CD8-positive, alpha-beta memory T cell (primary cell): ENCODE measurements around the gene COLEC11. TPM values are rescaled to one million over a fixed set of nuclear protein-coding genes. Genes with fewer than 3 reads are reported as not detected.

Source experiments
- CTCF ChIA-PET: fragments of 350-600 bp; sonication (Branson Sonifier 250); formaldehyde crosslinking; loops from one replicate; lab custom pipeline; 2021; ENCODE audit warnings: antibody characterized with exemption; lab: Charles Lee
- POLR2A ChIA-PET: fragments of 350-600 bp; sonication (Branson Sonifier 250); formaldehyde crosslinking; loops from one replicate; lab custom pipeline; 2021; ENCODE audit warnings: antibody characterized with exemption; lab: Charles Lee
- DNase-seq, 5 donors: peaks; one replicate each; pipeline versions ENCODE4 v3.0.0 to v3.0.0-alpha.2; 2020 to 2022; ENCODE audit warnings: mixed read lengths in 1 of 5
- H3K27ac ChIP-seq: one replicate; pipeline ENCODE4 v1.7.0; 2013; ENCODE audit warnings: low read depth, mild to moderate bottlenecking, low read length, moderate library complexity
- H3K27me3 ChIP-seq: 2 replicates; pipeline ENCODE4 v1.7.0; 2013; ENCODE audit warnings: low read length, mild to moderate bottlenecking; ENCODE audit not compliant: insufficient read depth, poor library complexity, severe bottlenecking
- H3K36me3 ChIP-seq: 2 replicates; pipeline ENCODE4 v1.7.0; 2013; ENCODE audit warnings: mild to moderate bottlenecking, low read length, moderate library complexity; ENCODE audit not compliant: insufficient read depth
- H3K4me1 ChIP-seq: 2 replicates; pipeline ENCODE4 v1.7.0; 2013; ENCODE audit warnings: mild to moderate bottlenecking, low read length, moderate library complexity; ENCODE audit not compliant: insufficient read depth
- H3K4me3 ChIP-seq: 2 replicates; pipeline ENCODE4 v1.7.0; 2013; ENCODE audit warnings: mild to moderate bottlenecking, low read length
- H3K9me3 ChIP-seq: 2 replicates; pipeline ENCODE4 v1.7.0; 2013; ENCODE audit warnings: mild to moderate bottlenecking, low read length
- H3K27ac Mint-ChIP-seq, 8 donors: one replicate each; pipeline ENCODE4 v1.8.0; 2020 to 2021; ENCODE audit warnings: mixed read lengths in 8 of 8, mild to moderate bottlenecking in 6 of 8, inconsistent platforms in 3 of 8, moderate library complexity in 3 of 8
- H3K27me3 Mint-ChIP-seq, 2 donors: one replicate each; pipeline ENCODE4 v1.8.0; 2020 to 2021; ENCODE audit warnings: mixed read lengths in 2 of 2, mild to moderate bottlenecking in 1 of 2, moderate library complexity in 1 of 2
- H3K36me3 Mint-ChIP-seq, 3 donors: one replicate each; pipeline ENCODE4 v1.8.0; 2020 to 2021; ENCODE audit warnings: mixed read lengths in 3 of 3, inconsistent platforms in 1 of 3, mild to moderate bottlenecking in 1 of 3
- H3K4me1 Mint-ChIP-seq, 3 donors: one replicate each; pipeline ENCODE4 v1.8.0; 2020 to 2021; ENCODE audit warnings: mixed read lengths in 3 of 3, inconsistent platforms in 1 of 3, mild to moderate bottlenecking in 1 of 3
- H3K4me3 Mint-ChIP-seq, 7 donors: one replicate each; pipeline ENCODE4 v1.8.0; 2020 to 2021; ENCODE audit warnings: mixed read lengths in 7 of 7, mild to moderate bottlenecking in 6 of 7, moderate library complexity in 4 of 7, inconsistent platforms in 2 of 7
- H3K9me3 Mint-ChIP-seq, 5 donors: one replicate each; pipeline ENCODE4 v1.8.0; 2020 to 2022; ENCODE audit warnings: mixed read lengths in 5 of 5, mild to moderate bottlenecking in 3 of 5, moderate library complexity in 2 of 5, inconsistent platforms in 1 of 5
- polyA plus RNA-seq: library from polyadenylated mRNA; unstranded; fragments of 300-500 nt; fragmentation: Illumina TruSeq; gene quantifications from one replicate; pipeline ENCODE4 v1.2.3, GENCODE V29; 2021
- total RNA-seq, 2 experiments: library from RNA; stranded (reverse); gene quantifications; one replicate each; pipeline ENCODE4 v1.2.3, GENCODE V29; 2021

Gene COLEC11
- total and polyA plus RNA-seq, 3 experiments from 2014 or later, result 0.24 to 0.29 TPM; not detected in 1

DNA sequence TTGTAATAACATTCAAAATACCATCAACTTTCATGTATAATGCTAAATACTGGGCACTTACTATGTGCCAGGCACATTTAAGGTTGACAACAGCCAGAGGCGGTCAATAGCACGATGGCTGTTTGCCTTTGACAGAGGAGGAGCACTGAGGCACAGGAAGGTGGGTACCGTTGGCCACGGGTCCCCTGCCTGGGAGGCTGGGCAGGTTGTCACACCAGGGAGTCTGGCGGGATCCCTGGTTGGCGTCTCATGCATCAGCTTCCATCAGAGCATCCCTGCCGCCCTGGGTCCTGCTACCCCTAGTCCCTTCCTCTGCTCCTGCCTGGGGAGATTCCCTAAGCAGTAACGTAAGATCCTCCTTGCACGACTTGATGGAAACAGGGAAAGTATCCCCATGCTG lies 82.5 kb downstream of the COLEC11 start:
- Histone ChIP-seq H3K4me1 (no peaks in the 10 kb centered on the region), H3K27ac (no peak overlapping the region), H3K36me3 (no peaks in the 10 kb centered on the region), H3K27me3 (no peaks in the 10 kb centered on the region), H3K9me3 (no peaks in the 10 kb centered on the region), H3K4me3 (no peak overlapping the region)
- Mint-ChIP-seq H3K4me1 (no peaks in the 10 kb centered on the region), H3K36me3 (no peaks in the 10 kb centered on the region), H3K27ac (no peak overlapping the region), H3K4me3 (no peak overlapping the region), H3K27me3 (peaks cover 2 to 4% of the 10 kb centered on the region in 2 donors), H3K9me3 (peaks cover 0 to 2% (median 0%) of the 10 kb centered on the region in 5 donors)
- DNase-seq, result no peak
- POLR2A ChIA-PET, result no interaction called here
- CTCF ChIA-PET, result no interaction called here

DNA sequence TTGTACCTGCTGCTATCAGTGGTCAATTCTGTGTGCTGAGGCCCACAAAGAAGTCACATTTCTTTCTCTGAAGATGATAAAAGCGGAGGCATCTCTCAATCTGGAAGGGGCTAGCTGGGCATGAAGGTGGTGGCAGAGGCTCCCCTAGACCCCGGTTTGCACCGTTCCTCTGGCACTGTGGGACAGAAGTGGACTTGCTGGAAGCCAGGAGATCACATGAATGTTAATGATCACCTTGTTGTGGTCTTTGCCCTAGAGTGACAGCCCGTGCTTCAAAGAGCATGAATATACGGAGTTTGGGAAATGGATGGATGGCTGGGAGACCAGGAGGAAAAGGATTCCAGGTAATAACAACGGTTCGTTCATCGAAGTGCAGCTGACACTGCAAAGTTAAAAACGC lies 83.3 kb downstream of the COLEC11 start:
- no peaks in the 10 kb centered on the region for H3K36me3 ChIP-seq
- Mint-ChIP-seq H3K27ac (no peak overlapping the region), H3K27me3 (peaks cover 2 to 4% of the 10 kb centered on the region in 2 donors), H3K9me3 (peaks cover 0 to 2% (median 0%) of the 10 kb centered on the region in 5 donors), H3K36me3 (no peaks in the 10 kb centered on the region), H3K4me3 (no peak overlapping the region), H3K4me1 (no peaks in the 10 kb centered on the region)
- H3K4me3 ChIP-seq, result no peak overlapping the region
- no peak overlapping the region for H3K27ac ChIP-seq
- H3K9me3 ChIP-seq, result no peaks in the 10 kb centered on the region
- H3K4me1 ChIP-seq, result no peaks in the 10 kb centered on the region
- no peak for DNase-seq
- ChIA-PET POLR2A (no interaction called here), CTCF (no interaction called here)
- no peaks in the 10 kb centered on the region for H3K27me3 ChIP-seq

DNA sequence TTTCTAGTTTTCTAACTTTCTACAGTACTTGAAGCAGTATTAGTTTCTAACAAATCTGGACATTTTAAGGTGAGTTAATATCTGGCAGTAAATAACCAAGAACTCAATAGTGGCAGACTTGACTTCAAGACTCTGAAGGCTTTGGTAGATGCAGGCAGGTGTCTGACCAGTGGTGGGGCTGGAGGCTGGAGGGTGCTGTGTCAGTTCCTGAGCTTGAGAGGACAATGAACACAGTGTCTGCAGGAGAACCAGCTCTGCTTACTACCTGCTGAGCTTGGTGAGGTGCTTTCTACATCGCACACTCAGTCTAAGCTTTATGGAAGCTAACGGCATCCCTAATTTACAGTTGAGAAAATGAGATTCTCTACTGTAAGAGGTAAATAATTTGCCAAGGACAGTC lies 84.3 kb downstream of the COLEC11 start:
- no peak overlapping the region for H3K4me3 Mint-ChIP-seq
- no peaks in the 10 kb centered on the region for H3K4me1 Mint-ChIP-seq
- peaks cover 0 to 2% (median 0%) of the 10 kb centered on the region in 5 donors for H3K9me3 Mint-ChIP-seq
- H3K27ac ChIP-seq, result no peak overlapping the region
- no peaks in the 10 kb centered on the region for H3K9me3 ChIP-seq
- H3K4me1 ChIP-seq, result no peaks in the 10 kb centered on the region
- H3K36me3 ChIP-seq, result no peaks in the 10 kb centered on the region
- no peaks in the 10 kb centered on the region for H3K36me3 Mint-ChIP-seq
- no peak overlapping the region for H3K27ac Mint-ChIP-seq
- no peak overlapping the region for H3K4me3 ChIP-seq
- POLR2A ChIA-PET, result no interaction called here
- peaks cover 2 to 4% of the 10 kb centered on the region in 2 donors for H3K27me3 Mint-ChIP-seq
- DNase-seq, result no peak
- CTCF ChIA-PET, result no interaction called here
- no peaks in the 10 kb centered on the region for H3K27me3 ChIP-seq

DNA sequence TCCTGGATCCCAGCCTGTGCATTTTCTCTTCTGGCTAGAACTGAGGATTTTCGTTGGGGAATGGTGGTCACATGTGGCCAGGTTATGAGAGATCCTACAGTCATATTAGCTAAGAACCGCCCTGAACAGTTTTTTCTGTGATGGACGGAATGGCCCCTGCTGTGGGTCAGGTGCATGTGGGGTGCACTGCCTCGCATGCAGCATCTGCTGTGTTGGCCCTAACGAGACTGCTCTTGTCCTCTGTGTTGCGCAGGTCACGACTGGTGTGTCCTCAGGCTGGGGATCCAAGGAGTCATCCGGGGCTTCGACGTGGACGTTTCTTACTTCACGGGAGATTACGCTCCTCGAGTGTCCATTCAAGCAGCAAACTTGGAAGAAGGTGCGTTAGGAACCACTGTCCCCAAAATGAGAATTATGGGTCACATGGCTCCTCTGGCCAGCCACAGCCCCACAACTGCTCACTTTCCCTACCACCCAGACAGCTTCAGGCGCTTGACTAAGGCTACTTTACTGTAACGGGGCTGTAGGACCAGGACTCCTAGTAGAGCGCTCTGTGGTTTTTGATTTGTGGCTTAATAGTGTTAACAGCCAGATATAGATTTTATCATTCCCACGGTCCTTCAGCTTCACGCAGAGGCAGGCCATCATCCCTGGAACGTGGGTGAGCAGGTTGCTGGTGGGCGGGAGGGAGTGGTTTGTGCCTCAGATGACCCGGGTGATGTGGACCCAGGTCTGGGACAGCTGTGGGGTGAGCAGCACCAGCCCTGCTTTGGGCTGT lies 84.9 kb downstream of the COLEC11 start:
- ChIA-PET CTCF (no interaction called here), POLR2A (no interaction called here)
- no peaks in the 10 kb centered on the region for H3K36me3 ChIP-seq
- Mint-ChIP-seq H3K27ac (no peak overlapping the region), H3K4me1 (no peaks in the 10 kb centered on the region), H3K9me3 (peaks cover 0 to 2% (median 0%) of the 10 kb centered on the region in 5 donors), H3K36me3 (no peaks in the 10 kb centered on the region), H3K4me3 (no peak overlapping the region), H3K27me3 (peaks cover 2 to 4% of the 10 kb centered on the region in 2 donors)
- no peak overlapping the region for H3K27ac ChIP-seq
- no peaks in the 10 kb centered on the region for H3K4me1 ChIP-seq
- H3K4me3 ChIP-seq, result no peak overlapping the region
- H3K27me3 ChIP-seq, result no peaks in the 10 kb centered on the region
- no peak for DNase-seq
- no peaks in the 10 kb centered on the region for H3K9me3 ChIP-seq

DNA sequence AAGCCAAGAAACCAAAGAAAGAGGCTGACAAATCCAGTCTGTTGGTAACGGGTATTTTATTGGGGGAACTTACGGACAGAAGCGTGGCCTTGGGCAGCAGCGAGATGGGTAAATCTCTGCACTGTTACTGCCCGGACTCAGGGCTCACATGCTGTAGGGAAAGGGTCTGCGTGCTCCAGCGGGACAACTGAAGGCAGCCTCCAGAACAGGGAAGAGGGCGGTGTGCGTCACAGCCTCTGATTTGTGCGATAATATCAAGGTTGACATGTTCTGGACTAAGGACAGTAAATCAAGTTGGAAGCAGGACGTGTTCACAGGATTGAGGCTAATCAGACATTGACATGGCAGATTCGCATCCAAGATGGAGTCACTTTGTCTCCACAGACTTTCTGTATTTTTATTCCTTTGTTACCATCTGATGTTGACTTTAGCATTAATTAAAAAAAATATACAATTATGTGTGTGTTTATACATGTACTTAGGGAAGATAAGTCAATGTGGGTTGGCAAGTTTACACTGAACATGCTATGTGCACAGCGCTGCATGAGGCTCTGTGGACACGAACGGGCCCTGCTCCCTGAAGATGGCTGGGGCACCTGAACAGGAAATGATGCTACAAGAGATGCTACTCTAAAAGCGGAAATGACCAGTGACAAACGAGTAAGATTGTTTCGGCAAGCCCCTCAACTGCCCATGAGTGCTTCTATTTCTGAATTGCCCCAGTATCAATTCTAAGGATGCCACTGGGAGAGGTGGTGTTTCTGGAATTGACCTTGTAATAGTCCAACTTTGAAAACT lies 85.8 kb downstream of the COLEC11 start:
- H3K27ac ChIP-seq, result no peak overlapping the region
- no peak for DNase-seq

DNA sequence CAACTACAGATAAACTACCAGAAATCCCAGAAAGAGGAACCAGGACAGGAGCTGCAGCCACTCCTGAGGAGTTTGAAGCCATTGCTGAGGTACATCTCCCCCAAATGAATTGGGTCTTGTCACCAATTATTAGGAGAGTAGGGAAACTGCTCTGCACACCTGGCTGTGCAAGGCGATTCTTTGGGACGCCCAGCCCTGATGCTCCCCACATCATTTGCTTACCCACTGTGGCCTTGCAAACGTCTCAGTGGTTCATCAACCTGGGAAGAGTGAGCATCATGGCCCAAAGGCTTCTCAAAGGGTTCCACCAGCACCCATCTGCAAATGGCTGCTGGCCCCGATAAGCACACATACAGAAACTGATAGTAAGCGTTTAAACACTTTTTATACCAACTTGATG lies 86.7 kb downstream of the COLEC11 start:
- Histone ChIP-seq H3K4me1 (no peaks in the 10 kb centered on the region), H3K9me3 (no peaks in the 10 kb centered on the region), H3K4me3 (no peak overlapping the region), H3K36me3 (no peaks in the 10 kb centered on the region), H3K27ac (no peak overlapping the region), H3K27me3 (no peaks in the 10 kb centered on the region)
- no peak for DNase-seq
- ChIA-PET POLR2A (no interaction called here), CTCF (no interaction called here)
- Mint-ChIP-seq H3K4me1 (no peaks in the 10 kb centered on the region), H3K27me3 (peaks cover 2 to 4% of the 10 kb centered on the region in 2 donors), H3K36me3 (no peaks in the 10 kb centered on the region), H3K27ac (no peak overlapping the region), H3K9me3 (peaks cover 0 to 2% (median 0%) of the 10 kb centered on the region in 5 donors), H3K4me3 (no peak overlapping the region)

More for the DNA sequence above, 85.8 kb downstream of the COLEC11 start:
- Histone ChIP-seq H3K4me1 (no peaks in the 10 kb centered on the region), H3K9me3 (no peaks in the 10 kb centered on the region), H3K4me3 (no peak overlapping the region), H3K36me3 (no peaks in the 10 kb centered on the region), H3K27me3 (no peaks in the 10 kb centered on the region)
- ChIA-PET POLR2A (no interaction called here), CTCF (no interaction called here)
- Mint-ChIP-seq H3K9me3 (peaks cover 0 to 2% (median 0%) of the 10 kb centered on the region in 5 donors), H3K4me1 (no peaks in the 10 kb centered on the region), H3K36me3 (no peaks in the 10 kb centered on the region), H3K27me3 (peaks cover under 1 to 2% of the 10 kb centered on the region in 2 donors), H3K4me3 (no peak overlapping the region), H3K27ac (peak overlapping the region in 1 of 8 donors; percentile 47)

DNA sequence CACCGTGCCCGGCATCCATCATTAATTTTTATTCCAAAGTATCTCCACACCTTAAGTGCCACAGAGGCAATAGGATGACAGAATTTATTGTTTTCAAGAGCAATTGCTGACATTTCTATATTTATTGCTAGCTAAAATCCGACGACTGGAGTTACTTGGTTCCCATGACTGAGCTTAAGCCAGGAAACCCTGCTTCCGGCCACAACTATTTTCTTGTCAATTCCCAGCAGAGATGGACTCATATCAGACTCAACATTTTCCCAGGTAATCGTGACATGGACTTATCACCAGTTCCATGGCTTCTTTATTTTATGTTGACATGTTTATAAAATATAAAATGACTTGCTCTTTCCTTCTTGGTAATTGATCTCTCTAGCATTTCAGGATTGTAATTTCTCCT lies 87.9 kb downstream of the COLEC11 start:
- H3K27ac Mint-ChIP-seq, result no peak overlapping the region
- POLR2A ChIA-PET, result no interaction called here
- CTCF ChIA-PET, result no interaction called here

More for the DNA sequence above, 87.9 kb downstream of the COLEC11 start:
- no peak for DNase-seq
- Histone ChIP-seq H3K9me3 (no peaks in the 10 kb centered on the region), H3K36me3 (no peaks in the 10 kb centered on the region), H3K4me1 (no peaks in the 10 kb centered on the region), H3K4me3 (no peak overlapping the region), H3K27ac (no peak overlapping the region), H3K27me3 (no peaks in the 10 kb centered on the region)
- Mint-ChIP-seq H3K9me3 (peaks cover 0 to 6% (median 0%) of the 10 kb centered on the region in 5 donors), H3K4me3 (no peak overlapping the region), H3K27me3 (peaks cover 4 to 14% of the 10 kb centered on the region in 2 donors), H3K4me1 (no peaks in the 10 kb centered on the region), H3K36me3 (no peaks in the 10 kb centered on the region)
